CD4-positive, alpha-beta T cell treated with Interleukin-6 for 4 hours (primary cell): ENCODE measurements around the gene RNU2-1.
A peak's percentile ranks its signal among the peaks of the same experiment; 100 is the strongest.
"Not testable (repeated sequence)": the region's sequence is repeated elsewhere in the genome, so short reads cannot be mapped to it uniquely, and the experiment has no call there.

Source experiments
- DNase-seq: peaks from one replicate; pipeline ENCODE4 v3.0.0-alpha.2; 2020; ENCODE audit warnings: mixed read lengths

Gene RNU2-1

DNA sequence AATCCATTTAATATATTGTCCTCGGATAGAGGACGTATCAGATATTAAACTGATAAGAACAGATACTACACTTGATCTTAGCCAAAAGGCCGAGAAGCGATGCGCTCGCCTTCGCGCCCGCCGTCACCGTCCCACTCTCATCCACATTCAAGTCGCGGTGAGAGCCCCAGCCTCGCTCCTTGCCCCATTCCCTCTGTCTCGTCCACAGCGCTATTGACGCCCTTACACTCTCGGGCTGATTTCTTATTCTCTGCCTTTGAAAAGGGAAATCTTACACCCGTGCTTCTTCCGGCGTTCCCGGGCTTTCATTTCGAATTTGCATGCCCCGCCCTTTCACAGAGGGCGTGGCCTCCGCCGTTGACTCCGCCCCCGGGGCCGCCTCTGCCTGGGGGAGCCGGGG is at the start of gene RNU2-1:
RNU2-1 (minus strand) TSS at position 101 of the 400 bp plus-strand sequence.
- DNase-seq, result not testable (repeated sequence)

DNA sequence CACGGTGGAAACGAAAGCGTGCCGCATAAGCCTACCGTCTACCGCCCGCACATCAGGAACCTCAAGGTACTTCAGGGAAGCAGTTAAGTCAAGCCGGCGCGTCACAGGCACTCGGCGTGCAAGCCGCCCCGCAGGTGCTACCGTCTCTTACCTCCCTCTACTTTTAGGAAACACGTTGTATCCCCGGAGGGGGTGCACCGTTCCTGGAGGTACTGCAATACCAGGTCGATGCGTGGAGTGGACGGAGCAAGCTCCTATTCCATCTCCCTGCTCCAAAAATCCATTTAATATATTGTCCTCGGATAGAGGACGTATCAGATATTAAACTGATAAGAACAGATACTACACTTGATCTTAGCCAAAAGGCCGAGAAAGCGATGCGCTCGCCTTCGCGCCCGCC is 39.1 kb upstream of the RNU2-1 start:
- DNase-seq, result not testable (repeated sequence)

DNA sequence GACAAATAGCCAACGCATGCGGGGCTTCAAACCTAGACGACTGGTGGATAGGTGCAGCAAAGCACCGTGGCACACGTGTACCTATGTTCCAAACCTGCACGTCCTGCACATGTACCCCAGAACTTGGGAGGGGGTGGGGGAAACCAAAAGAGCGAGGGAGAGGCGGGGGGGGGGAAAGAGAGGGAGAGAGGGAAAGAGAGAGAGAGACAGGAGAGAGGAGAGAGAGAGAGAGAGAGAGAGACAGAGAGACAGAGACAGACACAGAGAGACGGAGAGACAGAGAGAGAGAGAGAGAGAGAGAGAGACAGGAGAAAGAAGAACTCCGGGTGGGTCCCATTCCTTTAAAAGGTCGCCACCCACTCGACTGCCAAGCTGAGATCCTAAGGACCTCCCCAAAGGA is 38.7 kb upstream of the RNU2-1 start:
- not testable (repeated sequence) for DNase-seq

DNA sequence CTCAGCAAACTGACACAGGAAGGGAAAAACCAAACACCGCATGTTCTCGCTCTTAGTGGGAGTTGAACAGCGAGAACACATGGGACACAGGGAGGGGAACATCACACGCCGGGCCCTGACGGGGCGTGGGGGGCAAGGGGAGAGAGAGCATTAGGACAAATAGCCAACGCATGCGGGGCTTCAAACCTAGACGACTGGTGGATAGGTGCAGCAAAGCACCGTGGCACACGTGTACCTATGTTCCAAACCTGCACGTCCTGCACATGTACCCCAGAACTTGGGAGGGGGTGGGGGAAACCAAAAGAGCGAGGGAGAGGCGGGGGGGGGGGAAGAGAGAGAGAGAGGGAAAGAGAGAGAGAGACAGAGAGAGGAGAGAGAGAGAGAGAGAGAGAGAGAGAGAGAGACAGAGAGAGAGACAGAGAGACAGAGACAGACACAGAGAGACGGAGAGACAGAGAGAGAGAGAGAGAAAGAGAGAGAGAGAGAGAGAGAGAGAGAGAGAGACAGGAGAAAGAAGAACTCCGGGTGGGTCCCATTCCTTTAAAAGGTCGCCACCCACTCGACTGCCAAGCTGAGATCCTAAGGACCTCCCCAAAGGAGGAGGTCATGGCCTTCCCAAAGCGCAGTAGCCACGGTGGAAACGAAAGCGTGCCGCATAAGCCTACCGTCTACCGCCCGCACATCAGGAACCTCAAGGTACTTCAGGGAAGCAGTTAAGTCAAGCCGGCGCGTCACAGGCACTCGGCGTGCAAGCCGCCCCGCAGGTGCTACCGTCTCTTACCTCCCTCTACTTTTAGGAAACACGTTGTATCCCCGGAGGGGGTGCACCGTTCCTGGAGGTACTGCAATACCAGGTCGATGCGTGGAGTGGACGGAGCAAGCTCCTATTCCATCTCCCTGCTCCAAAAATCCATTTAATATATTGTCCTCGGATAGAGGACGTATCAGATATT is 37.1 kb upstream of the RNU2-1 start:
- DNase-seq, result not testable (repeated sequence)

DNA sequence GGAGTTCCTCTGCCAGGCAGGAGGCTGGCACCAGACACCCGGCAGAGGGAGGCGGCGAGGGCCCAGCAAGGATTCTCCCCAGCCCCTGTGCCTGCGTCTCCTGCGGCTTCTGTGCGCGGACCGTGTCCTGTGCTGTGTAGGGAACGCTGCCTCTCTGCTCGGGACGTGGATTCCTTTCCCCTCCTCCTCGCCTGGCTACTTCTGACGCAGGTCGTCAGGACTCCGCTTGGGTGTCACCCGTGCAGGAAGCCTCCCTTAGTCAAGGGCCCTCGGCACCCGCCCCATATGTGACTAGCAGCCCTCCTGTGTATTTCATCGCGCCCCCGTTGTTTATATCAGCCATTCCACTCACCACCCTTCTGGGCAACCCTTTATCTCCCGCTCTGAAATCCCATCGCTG is 12.7 kb upstream of the RNU2-1 start:
- DNase-seq, result not testable (repeated sequence)

DNA sequence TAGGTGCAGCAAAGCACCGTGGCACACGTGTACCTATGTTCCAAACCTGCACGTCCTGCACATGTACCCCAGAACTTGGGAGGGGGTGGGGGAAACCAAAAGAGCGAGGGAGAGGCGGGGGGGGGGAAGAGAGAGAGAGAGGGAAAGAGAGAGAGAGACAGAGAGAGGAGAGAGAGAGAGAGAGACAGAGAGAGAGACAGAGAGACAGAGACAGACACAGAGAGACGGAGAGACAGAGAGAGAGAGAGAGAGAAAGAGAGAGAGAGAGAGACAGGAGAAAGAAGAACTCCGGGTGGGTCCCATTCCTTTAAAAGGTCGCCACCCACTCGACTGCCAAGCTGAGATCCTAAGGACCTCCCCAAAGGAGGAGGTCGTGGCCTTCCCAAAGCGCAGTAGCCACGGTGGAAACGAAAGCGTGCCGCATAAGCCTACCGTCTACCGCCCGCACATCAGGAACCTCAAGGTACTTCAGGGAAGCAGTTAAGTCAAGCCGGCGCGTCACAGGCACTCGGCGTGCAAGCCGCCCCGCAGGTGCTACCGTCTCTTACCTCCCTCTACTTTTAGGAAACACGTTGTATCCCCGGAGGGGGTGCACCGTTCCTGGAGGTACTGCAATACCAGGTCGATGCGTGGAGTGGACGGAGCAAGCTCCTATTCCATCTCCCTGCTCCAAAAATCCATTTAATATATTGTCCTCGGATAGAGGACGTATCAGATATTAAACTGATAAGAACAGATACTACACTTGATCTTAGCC is 7.0 kb upstream of the RNU2-1 start:
- DNase-seq, result not testable (repeated sequence)

DNA sequence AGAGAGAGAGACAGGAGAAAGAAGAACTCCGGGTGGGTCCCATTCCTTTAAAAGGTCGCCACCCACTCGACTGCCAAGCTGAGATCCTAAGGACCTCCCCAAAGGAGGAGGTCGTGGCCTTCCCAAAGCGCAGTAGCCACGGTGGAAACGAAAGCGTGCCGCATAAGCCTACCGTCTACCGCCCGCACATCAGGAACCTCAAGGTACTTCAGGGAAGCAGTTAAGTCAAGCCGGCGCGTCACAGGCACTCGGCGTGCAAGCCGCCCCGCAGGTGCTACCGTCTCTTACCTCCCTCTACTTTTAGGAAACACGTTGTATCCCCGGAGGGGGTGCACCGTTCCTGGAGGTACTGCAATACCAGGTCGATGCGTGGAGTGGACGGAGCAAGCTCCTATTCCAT is 5.8 kb upstream of the RNU2-1 start:
- DNase-seq, result not testable (repeated sequence)

DNA sequence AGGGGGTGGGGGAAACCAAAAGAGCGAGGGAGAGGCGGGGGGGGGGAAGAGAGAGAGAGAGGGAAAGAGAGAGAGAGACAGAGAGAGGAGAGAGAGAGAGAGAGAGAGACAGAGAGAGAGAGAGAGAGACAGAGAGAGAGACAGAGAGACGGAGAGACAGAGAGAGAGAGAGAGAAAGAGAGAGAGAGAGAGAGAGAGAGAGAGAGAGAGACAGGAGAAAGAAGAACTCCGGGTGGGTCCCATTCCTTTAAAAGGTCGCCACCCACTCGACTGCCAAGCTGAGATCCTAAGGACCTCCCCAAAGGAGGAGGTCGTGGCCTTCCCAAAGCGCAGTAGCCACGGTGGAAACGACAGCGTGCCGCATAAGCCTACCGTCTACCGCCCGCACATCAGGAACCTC is 514 bp downstream of the RNU2-1 start:
- not testable (repeated sequence) for DNase-seq

DNA sequence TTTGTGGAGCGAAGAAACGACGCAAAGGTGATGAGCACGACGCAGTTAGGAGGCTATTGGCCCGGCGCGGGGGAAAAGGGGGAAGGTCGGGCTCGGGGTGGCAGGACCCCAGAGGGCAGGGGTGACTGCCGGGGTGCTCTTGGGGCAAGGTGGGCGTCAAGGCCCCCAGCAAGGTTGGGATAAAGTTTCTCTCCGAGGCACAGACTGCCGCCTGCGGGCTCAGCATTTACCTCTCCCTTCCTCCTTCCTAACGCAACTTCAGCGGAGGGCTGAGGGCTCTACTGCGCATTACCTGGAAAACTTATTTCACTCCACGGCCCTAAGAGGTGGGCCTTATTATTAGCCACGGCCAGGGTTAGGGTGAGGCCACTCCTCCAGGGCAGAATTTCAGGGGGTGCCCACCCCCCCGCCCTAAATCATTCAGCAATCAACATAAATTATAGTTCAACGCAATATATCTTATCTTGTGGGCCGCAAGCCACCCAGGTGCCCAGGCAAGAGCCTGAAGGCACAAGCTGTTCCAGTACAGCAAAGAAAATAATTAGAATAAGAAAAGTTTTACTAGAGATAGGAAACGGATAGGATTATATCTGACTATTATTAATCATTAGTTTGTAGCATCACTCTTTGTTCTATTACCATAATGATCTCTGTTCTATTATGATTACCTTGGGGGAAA is 1.6 kb downstream of the RNU2-1 start:
- DNase-seq, result not testable (repeated sequence)

DNA sequence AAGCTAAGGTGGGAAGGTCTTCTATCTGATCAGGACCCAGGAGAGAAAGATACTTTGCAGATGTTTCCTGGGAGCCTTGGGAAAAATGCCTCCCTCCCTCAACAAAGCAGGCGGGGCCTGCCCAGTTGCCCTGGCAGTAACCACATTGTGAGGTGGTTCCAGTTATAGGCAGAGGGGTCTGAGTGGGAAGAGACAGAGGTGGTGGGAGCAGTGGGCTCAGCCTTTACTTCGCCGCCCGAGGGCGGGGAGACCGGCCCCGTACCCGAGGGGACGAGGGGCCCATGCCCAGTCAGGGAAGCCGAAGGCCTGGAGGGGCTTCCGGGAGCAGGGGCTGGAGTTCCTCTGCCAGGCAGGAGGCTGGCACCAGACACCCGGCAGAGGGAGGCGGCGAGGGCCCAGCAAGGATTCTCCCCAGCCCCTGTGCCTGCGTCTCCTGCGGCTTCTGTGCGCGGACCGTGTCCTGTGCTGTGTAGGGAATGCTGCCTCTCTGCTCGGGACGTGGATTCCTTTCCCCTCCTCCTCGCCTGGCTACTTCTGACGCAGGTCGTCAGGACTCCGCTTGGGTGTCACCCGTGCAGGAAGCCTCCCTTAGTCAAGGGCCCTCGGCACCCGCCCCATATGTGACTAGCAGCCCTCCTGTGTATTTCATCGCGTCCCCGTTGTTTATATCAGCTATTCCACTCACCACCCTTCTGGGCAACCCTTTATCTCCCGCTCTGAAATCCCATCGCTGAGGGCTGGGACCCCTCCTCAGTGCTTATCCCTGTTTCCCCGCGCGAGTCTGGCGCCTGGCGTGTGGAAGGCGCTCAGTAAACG is 2.4 kb downstream of the RNU2-1 start:
- DNase-seq, result not testable (repeated sequence)

DNA sequence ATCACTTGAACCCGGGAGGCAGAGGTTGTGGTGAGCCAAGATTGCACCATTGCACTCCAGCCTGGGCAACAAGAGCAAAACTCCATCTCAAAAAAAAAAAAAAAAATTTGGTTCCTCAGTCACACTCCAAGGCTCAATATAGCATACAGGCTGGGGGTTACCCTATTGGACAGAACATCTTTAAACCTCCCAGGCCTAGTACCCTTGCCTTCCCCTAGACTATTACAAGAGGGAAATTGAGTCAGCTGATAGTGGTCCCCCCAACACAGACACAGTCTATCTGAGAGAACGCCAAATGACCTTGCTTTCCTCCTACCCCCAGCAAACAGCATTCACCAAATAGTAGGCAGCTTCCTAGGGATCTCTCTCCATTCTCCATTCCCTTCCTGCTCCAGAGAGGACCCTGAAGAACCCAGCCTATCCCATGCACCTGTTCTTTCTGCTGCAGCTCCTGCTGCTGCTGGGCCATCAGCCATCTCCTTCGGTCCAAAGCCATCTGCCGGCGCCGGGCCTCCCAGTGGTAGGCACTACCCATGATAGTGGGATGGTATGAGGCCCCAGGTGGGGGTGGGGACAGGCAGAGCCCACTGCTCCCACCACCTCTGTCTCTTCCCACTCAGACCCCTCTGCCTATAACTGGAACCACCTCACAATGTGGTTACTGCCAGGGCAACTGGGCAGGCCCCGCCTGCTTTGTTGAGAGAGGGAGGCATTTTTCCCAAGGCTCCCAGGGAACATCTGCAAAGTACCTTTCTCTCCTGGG is 5.6 kb downstream of the RNU2-1 start, which contains the start of gene CCDC200:
CCDC200 (minus strand) TSS at position 604 of the 763 bp plus-strand sequence; CDS start at position 535, 69 bp downstream.
- not testable (repeated sequence) for DNase-seq

DNA sequence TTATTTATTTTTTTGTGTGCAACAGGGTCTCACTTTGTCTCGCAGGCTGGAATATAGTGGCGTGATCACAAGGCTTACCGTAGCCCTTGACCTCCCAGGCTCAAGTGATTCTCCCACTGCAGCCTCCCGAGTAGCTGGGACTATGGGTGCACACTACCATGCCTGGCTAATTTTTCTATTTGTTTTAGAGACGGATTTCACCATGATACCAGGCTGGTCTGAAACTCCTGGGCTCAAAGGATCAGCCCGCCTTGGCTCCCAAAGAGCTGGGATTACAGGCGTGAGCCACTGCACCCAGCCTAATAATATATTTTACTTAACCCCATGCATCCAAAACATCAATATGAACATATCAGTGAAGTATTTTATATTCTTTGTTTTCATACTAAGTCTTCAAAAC is 7.4 kb downstream of the RNU2-1 start:
- no peak for DNase-seq

DNA sequence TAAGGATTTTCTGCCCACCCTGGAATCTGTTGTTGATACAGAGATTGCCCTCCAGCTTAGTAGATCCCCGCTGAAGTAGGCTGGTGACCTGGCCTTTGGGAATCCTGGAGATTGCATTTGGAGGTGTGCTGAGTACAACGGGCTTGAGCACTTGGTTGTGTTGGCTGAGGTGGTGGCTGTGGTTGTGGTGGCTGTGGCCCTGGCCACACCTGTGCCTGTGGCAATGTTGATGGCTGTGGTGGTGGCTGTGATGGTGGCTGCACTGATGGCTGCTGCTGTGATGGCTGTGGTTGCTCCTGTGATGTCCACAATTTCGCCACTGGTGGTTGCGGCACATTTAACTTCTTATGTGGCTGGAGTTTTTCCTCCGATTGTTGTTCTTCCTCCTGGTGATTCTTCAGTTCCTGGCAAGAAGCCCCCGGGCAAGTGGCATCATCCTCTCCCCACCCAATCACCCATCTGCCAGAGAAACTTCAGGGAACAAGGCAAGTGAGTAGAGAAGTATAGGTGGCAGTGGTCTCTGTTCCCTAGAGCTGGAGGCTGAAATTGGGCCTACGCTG is 9.6 kb downstream of the RNU2-1 start:
- DNase-seq, result no peak

DNA sequence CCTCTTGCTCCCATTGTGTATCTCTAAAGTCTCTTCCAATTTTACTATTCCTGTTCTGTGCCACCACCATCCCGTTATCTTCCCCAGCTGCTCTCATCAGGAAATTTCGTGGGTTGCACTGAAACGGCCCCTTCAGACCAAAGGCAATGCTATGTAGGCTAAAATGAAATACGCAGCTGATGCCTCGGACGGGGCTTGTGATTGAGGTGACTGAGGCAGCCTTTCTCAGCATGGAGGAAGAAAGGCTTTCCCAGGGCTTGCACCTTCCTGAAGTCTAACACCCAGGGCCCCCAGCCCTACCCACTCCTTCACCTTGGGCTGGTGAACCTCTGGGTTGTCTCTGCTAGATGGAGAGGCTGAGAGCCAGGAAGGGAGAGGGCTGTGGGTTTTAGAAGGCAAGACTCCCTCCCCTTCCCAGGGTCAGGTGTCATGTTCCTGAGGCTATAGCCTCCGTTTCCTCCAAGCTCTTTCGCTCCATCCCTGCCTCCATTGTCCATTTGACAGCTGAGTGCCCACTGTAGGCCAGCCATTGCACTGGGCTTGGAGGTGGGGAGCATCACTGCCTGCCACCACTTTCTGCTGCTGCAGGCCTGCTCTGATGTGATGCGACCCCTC is 13.2 kb downstream of the RNU2-1 start:
- no peak for DNase-seq

DNA sequence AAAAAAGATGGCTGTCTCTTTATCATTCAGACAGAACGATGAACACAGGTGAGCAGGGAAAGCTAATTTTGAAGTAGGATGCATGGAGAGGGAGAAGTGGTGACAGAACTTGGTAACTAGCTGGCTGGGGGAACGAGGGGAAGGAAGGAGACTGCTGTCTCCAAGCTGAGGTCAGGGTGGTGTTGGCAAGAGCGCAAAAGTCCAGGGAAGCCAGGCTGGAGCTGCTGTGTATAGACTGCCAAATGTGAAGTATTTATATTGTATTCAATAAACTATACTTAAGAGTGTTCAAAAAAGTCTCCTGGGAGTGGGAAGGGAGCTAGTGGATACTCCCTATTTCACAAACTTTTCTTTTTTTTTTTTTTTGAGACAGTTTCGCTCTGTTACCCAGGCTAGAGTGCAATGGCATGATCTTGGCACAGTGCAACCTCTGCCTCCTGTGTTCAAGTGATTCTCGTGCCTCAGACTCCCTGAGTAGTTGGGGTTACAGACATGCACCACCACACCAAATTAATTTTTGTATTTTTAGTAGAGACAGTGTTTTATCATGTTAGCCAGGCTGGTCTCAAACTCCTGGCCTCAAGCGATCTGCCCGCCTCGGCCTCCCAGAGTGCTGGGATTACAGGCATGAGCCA is 13.9 kb downstream of the RNU2-1 start:
- DNase-seq, result no peak

DNA sequence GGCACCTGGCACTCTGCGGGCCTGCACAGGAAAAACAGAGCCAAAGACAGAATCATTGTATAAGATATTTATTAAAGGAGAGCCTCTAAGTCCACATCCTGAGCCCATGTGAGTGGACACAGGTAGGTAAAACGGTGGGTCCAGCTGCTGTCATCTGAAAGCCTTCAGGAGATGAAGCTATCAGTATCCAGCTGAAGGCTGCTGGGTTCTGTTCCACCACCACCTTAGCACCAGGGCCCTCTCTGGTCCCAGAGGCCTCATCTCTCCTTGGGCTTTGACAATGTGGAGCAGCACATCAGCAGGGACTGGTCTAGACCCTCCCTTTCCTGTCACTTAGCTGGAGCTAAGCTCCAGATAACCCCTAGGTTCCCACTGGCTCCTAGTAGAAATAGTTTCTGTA is 14.8 kb downstream of the RNU2-1 start:
- no peak for DNase-seq

DNA sequence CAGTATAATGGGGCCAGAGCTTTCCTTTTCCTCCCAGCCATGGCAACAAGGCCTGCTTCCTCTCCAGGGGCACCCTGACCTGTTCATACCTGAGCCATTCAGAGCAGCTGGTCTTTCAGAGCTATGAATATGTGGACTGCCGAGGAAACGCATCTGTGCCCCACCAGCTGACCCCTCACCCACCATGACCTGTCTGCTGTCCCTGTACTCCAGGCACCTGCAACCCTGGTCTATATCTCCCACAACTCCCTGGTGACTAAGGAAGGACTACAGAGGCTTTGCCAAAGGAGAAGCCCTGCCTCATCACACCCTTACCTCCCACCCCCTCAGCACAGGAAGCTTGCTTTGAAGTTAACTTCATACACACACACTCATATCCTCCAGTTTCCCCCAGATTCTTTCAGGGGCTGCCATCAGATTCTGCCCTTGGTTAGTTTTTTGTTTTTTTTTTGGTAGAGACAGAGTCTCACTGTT is 16.1 kb downstream of the RNU2-1 start:
- peak; percentile 33 for DNase-seq

DNA sequence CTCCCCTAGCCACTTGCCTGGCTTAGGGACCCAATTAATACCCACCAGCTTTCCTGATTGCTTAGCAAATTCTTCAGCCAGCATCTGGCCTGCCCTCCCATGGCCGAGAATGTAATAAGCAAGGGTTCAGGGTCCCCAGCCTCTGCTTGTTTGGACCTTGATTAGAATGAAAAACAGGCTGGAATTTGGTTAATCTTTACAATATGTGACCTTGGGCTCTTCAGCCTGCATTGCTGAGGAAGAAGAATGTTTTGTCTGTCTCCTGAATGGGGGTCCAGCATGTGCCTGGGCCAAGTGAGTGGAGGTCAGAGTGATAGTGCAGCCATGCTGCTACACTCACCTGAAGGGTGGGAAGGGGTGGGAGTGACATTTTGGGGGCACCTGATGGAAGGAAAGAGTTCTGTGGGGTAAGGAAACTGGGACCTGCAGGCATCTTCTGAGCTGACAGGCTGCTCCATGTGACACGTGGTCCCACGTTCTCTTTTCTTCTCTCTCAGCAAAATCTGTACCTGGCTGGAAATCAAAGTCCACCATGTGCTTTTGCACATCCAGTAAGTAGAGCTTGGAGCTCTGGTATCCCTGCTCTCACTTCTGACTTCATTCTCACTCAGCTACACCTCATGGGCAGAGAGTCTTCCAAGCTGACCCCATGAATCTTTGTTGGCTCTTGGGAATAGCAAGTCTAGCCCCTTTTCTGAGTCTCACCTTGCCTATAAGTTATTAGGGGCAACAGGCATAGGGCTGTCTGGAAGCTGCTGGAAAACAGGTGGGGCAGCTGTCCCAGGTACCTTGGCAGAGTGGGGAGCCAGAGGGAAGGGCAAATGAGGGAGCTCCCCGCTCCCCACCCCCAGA is 16.8 kb downstream of the RNU2-1 start:
- no peak for DNase-seq

DNA sequence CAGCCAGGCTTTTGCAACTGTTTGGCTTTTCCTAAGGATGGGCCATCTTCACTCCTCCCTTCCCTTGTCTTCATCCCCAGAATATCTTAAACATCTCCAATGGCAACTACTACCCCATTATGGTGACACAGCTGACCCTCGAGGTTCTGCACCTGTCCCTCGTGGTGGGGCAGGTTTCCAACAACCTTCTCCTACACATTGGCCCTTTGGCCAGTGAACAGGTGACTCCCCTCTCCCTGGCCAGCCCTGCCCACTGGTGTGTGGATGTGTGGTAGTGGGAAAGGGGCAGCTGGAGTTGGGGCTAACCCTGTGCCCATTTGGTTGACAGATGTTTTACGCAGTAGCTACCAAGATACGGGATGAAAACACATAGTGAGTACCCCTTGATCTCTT is 17.4 kb downstream of the RNU2-1 start:
- DNase-seq, result no peak
